ENCODE measurements around the gene ATG16L2. TPM values are rescaled to one million over a fixed set of nuclear protein-coding genes. Genes with fewer than 3 reads are reported as not detected.

Gene ATG16L2
- total and polyA plus RNA-seq, 2 of the 4 experiments (the other 2 are of a cell fraction), result 1.3 to 12.7 TPM

DNA sequence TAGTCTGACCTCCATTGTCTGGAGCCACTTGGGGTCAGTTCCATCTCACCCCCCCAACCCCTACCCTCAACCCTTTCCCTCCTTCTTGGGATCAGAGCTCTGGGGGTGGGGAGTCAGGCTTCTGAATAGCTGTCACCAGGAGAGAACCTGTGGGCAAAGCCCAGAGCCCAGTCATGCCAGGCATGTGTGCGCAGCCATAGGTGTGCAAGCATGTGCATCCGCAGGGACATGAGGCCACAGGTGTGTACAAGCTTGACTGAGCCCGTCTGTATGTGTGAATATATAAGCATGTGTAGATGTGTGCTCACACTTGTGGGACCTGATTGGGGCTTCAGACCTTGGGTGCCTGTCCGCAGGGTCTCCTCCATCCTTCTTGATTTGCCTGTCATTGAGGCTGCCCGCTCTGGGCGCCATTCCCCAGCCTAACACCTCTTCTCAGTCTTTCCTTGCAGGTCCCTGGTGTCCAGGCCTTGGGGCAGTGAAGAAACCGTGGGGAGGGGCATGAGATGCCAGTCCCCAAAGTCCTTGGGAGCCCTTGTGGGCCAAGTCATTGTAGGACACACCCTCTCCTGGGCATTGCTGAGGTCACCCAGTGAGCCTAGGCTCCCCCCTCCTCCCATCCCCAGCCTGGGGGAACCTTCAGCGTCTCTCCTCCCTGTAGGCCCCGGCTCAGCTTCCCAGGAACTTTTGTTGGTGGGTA lies 9.0 kb downstream of the ATG16L2 start:
- Histone ChIP-seq H2BK20ac (ENCODE audit: low read depth, low read length) (no peak overlapping the region), H3K9me1 (ENCODE audit: insufficient read depth, low read length) (peaks cover 11% of the 10 kb centered on the region), H3K27ac (ENCODE audit: insufficient read depth, low read length) (no peak overlapping the region), H2BK5ac (ENCODE audit: low read depth, low read length, poor library complexity, severe bottlenecking) (no peak overlapping the region), H4K5ac (ENCODE audit: low read depth, low read length) (no peak overlapping the region), H3K27me3 (ENCODE audit: control insufficient read depth, insufficient read depth, low read length) (no peaks in the 10 kb centered on the region), H3K23ac (ENCODE audit: low read depth, low read length) (no peak overlapping the region), H4K8ac (ENCODE audit: low read depth in 2 of 2, low read length in 2 of 2) (no peak overlapping the region), H4K20me1 (ENCODE audit: insufficient read depth, low read length) (peaks cover 5% of the 10 kb centered on the region; the same call in 1 of the 2 replicates), H3K14ac (replicated peaks; ENCODE audit: low read depth, low read length) (no peak overlapping the region), H2AFZ (replicated peaks; ENCODE audit: low read length, poor library complexity) (no peak overlapping the region), H2BK15ac (ENCODE audit: low read depth, low read length) (no peak overlapping the region), H3K4me1 (ENCODE audit: control insufficient read depth, insufficient read depth, low read length) (peaks cover 8% of the 10 kb centered on the region), H3K9ac (ENCODE audit: low read depth, low read length) (no peak overlapping the region), H3K56ac (ENCODE audit: extremely low read depth, insufficient read depth, low read length) (no peak overlapping the region), H3K4me3 (ENCODE audit: insufficient read depth, low read depth, low read length) (no peak overlapping the region), H4K91ac (ENCODE audit: insufficient read depth, low read depth, low read length) (no peak overlapping the region), H3K18ac (ENCODE audit: low read depth, low read length) (no peak overlapping the region), H2AK5ac (ENCODE audit: low read depth, low read length) (peak overlapping the region; percentile 24; the same call in 1 of the 2 replicates), H3K36me3 (ENCODE audit: control insufficient read depth, insufficient read depth, low read length) (no peaks in the 10 kb centered on the region), H2AK9ac (replicated peaks; ENCODE audit: low read depth, low read length, poor library complexity) (peak overlapping the region; percentile 70), H3K4me2 (ENCODE audit: low read depth, low read length) (no peak overlapping the region), H3K79me1 (ENCODE audit: low read depth in 1 of 2, low read length in 2 of 2) (peaks cover 0 to 8% of the 10 kb centered on the region in 2 experiments; a peak in 1 of 4 replicates), H3K9me3 (ENCODE audit: control insufficient read depth, insufficient read depth, low read length) (no peaks in the 10 kb centered on the region), H3K4ac (ENCODE audit: low read depth, low read length) (no peak overlapping the region), H2BK120ac (ENCODE audit: low read depth, low read length) (no peak overlapping the region)
- ATAC-seq (ENCODE audit: low read depth) (no peak), DNase-seq (no peak)
- CTCF ChIA-PET, result no interaction called here
- WGBS, 2 experiments (ENCODE audit: extremely low coverage in 2 of 2, insufficient read length in 1 of 2), result 100% methylated on average over 1 of the region's 9 CpGs; no CpG with 5 or more reads in 1 of the 2 experiments
- POLR2A ChIA-PET (ENCODE audit: unreplicated experiment), result interaction anchor here (0.5 kb wide), 1 partner anchor 118 kb away, joined by 3 read pairs; no protein-coding TSS in a partner anchor
- dilution Hi-C loops (cut with HindIII; ENCODE audit: low sequenced_read_pairs, unreplicated experiment), result no loop called here
- BruUV-seq (replicated peaks), result no TSS peak
- no peak for TF ChIP-seq RAD21 (IDR thresholded peaks at IDR 0.05; ENCODE audit: low read length)
- TF ChIP-seq MXI1 (IDR thresholded peaks at IDR 0.05; ENCODE audit: borderline replicate concordance, low read depth, low read length), result no peak
- TF ChIP-seq MAFK (IDR thresholded peaks at IDR 0.05; ENCODE audit: low read depth, low read length), result no peak
- TF ChIP-seq CHD1 (IDR thresholded peaks at IDR 0.05; ENCODE audit: low read depth, low read length), result no peak
- TF ChIP-seq BHLHE40 (IDR thresholded peaks at IDR 0.05; ENCODE audit: low read depth, low read length), result no peak
- TF ChIP-seq SMC3 (IDR thresholded peaks at IDR 0.05; ENCODE audit: low read depth, low read length), result no peak
- in situ Hi-C loops (cut with MboI; ENCODE audit: low sequenced_read_pairs), result no loop called here
- intact Hi-C loops (cut with micrococcal nuclease), result no loop called here

Measured in IMR-90 (cell line).